Activated T-helper 1 cell treated with anti-CD3 and anti-CD28 coated beads, Interleukin-12 subunit alpha, Interleukin-12 subunit beta, Interleukin-2, Interleukin-4 antibody, amounts not matched to agents 30 ng/mL and 10 ng/mL and 1 ng/mL, durations not matched to agents 14 hours and 24 hours and 36 hours (primary cell): ENCODE results near the gene ROBO2. TPM values are rescaled to one million over a fixed set of nuclear protein-coding genes. Genes with fewer than 3 reads are reported as not detected.

Source experiments
- DNase-seq: peaks from one replicate; pipeline ENCODE4 v3.0.0; 2021; ENCODE audit warnings: low spot score
- H3K27ac Mint-ChIP-seq: one replicate; pipeline ENCODE4 v1.8.0; 2021; ENCODE audit warnings: mild to moderate bottlenecking, mixed read lengths
- H3K27me3 Mint-ChIP-seq: one replicate; pipeline ENCODE4 v1.8.0; 2022; ENCODE audit warnings: mild to moderate bottlenecking, moderate library complexity, mixed read lengths; ENCODE audit not compliant: insufficient read depth
- H3K36me3 Mint-ChIP-seq: one replicate; pipeline ENCODE4 v1.8.0; 2021; ENCODE audit warnings: low read depth, mixed read lengths
- H3K4me1 Mint-ChIP-seq: one replicate; pipeline ENCODE4 v1.8.0; 2021; ENCODE audit warnings: low read depth, mixed read lengths
- H3K4me3 Mint-ChIP-seq: one replicate; pipeline ENCODE4 v1.8.0; 2021; ENCODE audit warnings: mild to moderate bottlenecking, moderate library complexity, mixed read lengths
- H3K9me3 Mint-ChIP-seq: one replicate; pipeline ENCODE4 v1.8.0; 2021; ENCODE audit warnings: mixed read lengths
- intact Hi-C: fragments of 100-400 bp; cut with micrococcal nuclease; formaldehyde crosslinking; loops from one replicate; pipeline ENCODE4 v1.15.1; 2024
- total RNA-seq: library from RNA; stranded (reverse); gene quantifications from 2 replicates; pipeline ENCODE4 v1.2.3, GENCODE V29; 2022

Gene ROBO2
- total RNA-seq, 1 donor from 2014 or later: not detected

GRCh38 chr3:77147836-77148578, 108.1 kb downstream of the ROBO2 start:
- Mint-ChIP-seq H3K36me3 (no peaks in the 10 kb centered on the region), H3K4me1 (no peaks in the 10 kb centered on the region), H3K27me3 (no peaks in the 10 kb centered on the region), H3K9me3 (peaks cover 8% of the 10 kb centered on the region), H3K4me3 (no peak overlapping the region), H3K27ac (no peak overlapping the region)
- DNase-seq: no peak
- intact Hi-C loops: no loop called here

GRCh38 chr3:77149382-77149781, 109.5 kb downstream of the ROBO2 start:
- no peaks in the 10 kb centered on the region for H3K4me1 Mint-ChIP-seq
- no peaks in the 10 kb centered on the region for H3K36me3 Mint-ChIP-seq
- H3K27ac Mint-ChIP-seq: no peak overlapping the region
- intact Hi-C loops: no loop called here
- H3K9me3 Mint-ChIP-seq: peaks cover 7% of the 10 kb centered on the region
- no peak for DNase-seq
- no peak overlapping the region for H3K4me3 Mint-ChIP-seq
- H3K27me3 Mint-ChIP-seq: no peaks in the 10 kb centered on the region

- Mint-ChIP-seq H3K36me3 (no peaks in the 10 kb centered on the region), H3K27me3 (no peaks in the 10 kb centered on the region), H3K27ac (no peak overlapping the region), H3K9me3 (peaks cover 11% of the 10 kb centered on the region), H3K4me1 (no peaks in the 10 kb centered on the region), H3K4me3 (no peak overlapping the region)
- no peak for DNase-seq
- intact Hi-C loops: no loop called here
These were observed 110.1 kb downstream of the ROBO2 start for GRCh38 chr3:77150028-77150427.

GRCh38 chr3:77150759-77151158, 110.9 kb downstream of the ROBO2 start:
- no peaks in the 10 kb centered on the region for H3K36me3 Mint-ChIP-seq

GRCh38 chr3:77158730-77159581, 119.1 kb downstream of the ROBO2 start:
- H3K36me3 Mint-ChIP-seq: no peaks in the 10 kb centered on the region
- no peaks in the 10 kb centered on the region for H3K27me3 Mint-ChIP-seq
- no peak for DNase-seq
- no peak overlapping the region for H3K27ac Mint-ChIP-seq
- H3K4me1 Mint-ChIP-seq: no peaks in the 10 kb centered on the region
- no peak overlapping the region for H3K4me3 Mint-ChIP-seq
- intact Hi-C loops: no loop called here
- peaks cover 3% of the 10 kb centered on the region for H3K9me3 Mint-ChIP-seq

More at GRCh38 chr3:77150759-77151158, 110.9 kb downstream of the ROBO2 start:
- DNase-seq: no peak
- H3K4me1 Mint-ChIP-seq: no peaks in the 10 kb centered on the region
- H3K4me3 Mint-ChIP-seq: no peak overlapping the region
- H3K27ac Mint-ChIP-seq: no peak overlapping the region
- H3K9me3 Mint-ChIP-seq: peaks cover 11% of the 10 kb centered on the region
- no peaks in the 10 kb centered on the region for H3K27me3 Mint-ChIP-seq
- intact Hi-C loops: no loop called here

GRCh38 chr3:77160931-77161497, 121.1 kb downstream of the ROBO2 start:
- Mint-ChIP-seq H3K4me1 (no peaks in the 10 kb centered on the region), H3K4me3 (no peak overlapping the region)

GRCh38 chr3:77169823-77170222, 129.9 kb downstream of the ROBO2 start:
- intact Hi-C loops: no loop called here
- Mint-ChIP-seq H3K4me1 (no peaks in the 10 kb centered on the region), H3K27ac (no peak overlapping the region), H3K9me3 (no peaks in the 10 kb centered on the region), H3K36me3 (no peaks in the 10 kb centered on the region), H3K27me3 (no peaks in the 10 kb centered on the region), H3K4me3 (no peak overlapping the region)
- no peak for DNase-seq

More at GRCh38 chr3:77160931-77161497, 121.1 kb downstream of the ROBO2 start:
- no peaks in the 10 kb centered on the region for H3K36me3 Mint-ChIP-seq
- H3K9me3 Mint-ChIP-seq: no peaks in the 10 kb centered on the region
- H3K27ac Mint-ChIP-seq: no peak overlapping the region
- DNase-seq: no peak
- H3K27me3 Mint-ChIP-seq: no peaks in the 10 kb centered on the region
- intact Hi-C loops: no loop called here

GRCh38 chr3:77171026-77171425, 131.1 kb downstream of the ROBO2 start:
- intact Hi-C loops: no loop called here
- Mint-ChIP-seq H3K27me3 (no peaks in the 10 kb centered on the region), H3K27ac (no peak overlapping the region), H3K4me1 (no peaks in the 10 kb centered on the region), H3K9me3 (no peaks in the 10 kb centered on the region), H3K36me3 (no peaks in the 10 kb centered on the region), H3K4me3 (no peak overlapping the region)
- DNase-seq: no peak

- Mint-ChIP-seq H3K4me3 (no peak overlapping the region), H3K27me3 (no peaks in the 10 kb centered on the region), H3K4me1 (no peaks in the 10 kb centered on the region), H3K27ac (no peak overlapping the region), H3K9me3 (no peaks in the 10 kb centered on the region), H3K36me3 (no peaks in the 10 kb centered on the region)
- intact Hi-C loops: no loop called here
- no peak for DNase-seq
These were observed 139.9 kb downstream of the ROBO2 start for GRCh38 chr3:77179762-77180161.

- no peaks in the 10 kb centered on the region for H3K36me3 Mint-ChIP-seq
- intact Hi-C loops: no loop called here
- H3K27me3 Mint-ChIP-seq: no peaks in the 10 kb centered on the region
- DNase-seq: no peak
- peaks cover 5% of the 10 kb centered on the region for H3K9me3 Mint-ChIP-seq
- H3K4me3 Mint-ChIP-seq: no peak overlapping the region
- H3K27ac Mint-ChIP-seq: no peak overlapping the region
- no peaks in the 10 kb centered on the region for H3K4me1 Mint-ChIP-seq
These were observed 142.4 kb downstream of the ROBO2 start for GRCh38 chr3:77182341-77182740.

- Mint-ChIP-seq H3K9me3 (peaks cover 10% of the 10 kb centered on the region), H3K4me1 (no peaks in the 10 kb centered on the region), H3K27ac (no peak overlapping the region), H3K27me3 (no peaks in the 10 kb centered on the region), H3K4me3 (no peak overlapping the region), H3K36me3 (no peaks in the 10 kb centered on the region)
- DNase-seq: no peak
- intact Hi-C loops: no loop called here
These were observed 146.4 kb downstream of the ROBO2 start for GRCh38 chr3:77186319-77186718.

GRCh38 chr3:77186728-77187127, 146.8 kb downstream of the ROBO2 start:
- H3K36me3 Mint-ChIP-seq: no peaks in the 10 kb centered on the region
- peaks cover 10% of the 10 kb centered on the region for H3K9me3 Mint-ChIP-seq
- DNase-seq: no peak
- no peak overlapping the region for H3K27ac Mint-ChIP-seq
- no peaks in the 10 kb centered on the region for H3K4me1 Mint-ChIP-seq
- intact Hi-C loops: no loop called here
- no peak overlapping the region for H3K4me3 Mint-ChIP-seq
- no peaks in the 10 kb centered on the region for H3K27me3 Mint-ChIP-seq

- H3K4me1 Mint-ChIP-seq: no peaks in the 10 kb centered on the region
- H3K27me3 Mint-ChIP-seq: no peaks in the 10 kb centered on the region
- no peak for DNase-seq
- no peak overlapping the region for H3K27ac Mint-ChIP-seq
- intact Hi-C loops: no loop called here
- H3K4me3 Mint-ChIP-seq: no peak overlapping the region
- H3K9me3 Mint-ChIP-seq: peaks cover 10% of the 10 kb centered on the region
- H3K36me3 Mint-ChIP-seq: no peaks in the 10 kb centered on the region
These were observed 148.3 kb downstream of the ROBO2 start for GRCh38 chr3:77188210-77188609.
